ENCODE measurements around the gene MOCOS. TPM values are rescaled to one million over a fixed set of nuclear protein-coding genes. Genes with fewer than 3 reads are reported as not detected.

The MOCOS gene
- total and polyA plus RNA-seq, 2 donors from 2014 or later, result 1.1 to 5.8 TPM

DNA sequence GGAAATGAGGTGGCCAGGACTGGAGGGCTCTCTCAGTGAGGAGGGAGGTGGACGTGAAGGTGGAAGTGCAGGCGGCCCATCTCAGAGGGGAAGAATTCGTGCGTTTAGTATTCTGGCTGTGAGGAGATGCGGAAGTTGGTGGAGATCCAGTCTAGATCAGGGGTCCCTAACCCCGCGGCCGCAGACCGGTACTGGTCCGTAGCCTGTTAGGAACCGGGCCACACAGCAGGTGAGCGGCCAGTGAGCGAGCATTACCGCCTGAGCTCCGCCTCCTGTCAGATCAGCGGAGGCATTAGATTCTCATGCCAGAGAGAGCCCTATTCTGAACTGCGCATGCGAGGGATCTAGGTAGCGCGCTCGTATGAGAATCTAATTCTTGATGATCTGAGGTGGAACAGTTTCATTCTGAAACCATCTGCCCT, 108.6 kb downstream of the MOCOS start:
- intact Hi-C loops (cut with DNase I), result no loop called here
- no peak for DNase-seq
- no peaks in the 10 kb centered on the region for H3K9me3 ChIP-seq (ENCODE audit: control insufficient read depth in 2 of 3, insufficient read depth in 1 of 3, low read length in 3 of 3)
- no peaks in the 10 kb centered on the region for H3K27me3 ChIP-seq (ENCODE audit: control insufficient read depth, insufficient read depth, low read length)
- H3K4me3 ChIP-seq (ENCODE audit: low read length in 3 of 3), result no peak overlapping the region
- TF ChIP-seq, protein P1, sequence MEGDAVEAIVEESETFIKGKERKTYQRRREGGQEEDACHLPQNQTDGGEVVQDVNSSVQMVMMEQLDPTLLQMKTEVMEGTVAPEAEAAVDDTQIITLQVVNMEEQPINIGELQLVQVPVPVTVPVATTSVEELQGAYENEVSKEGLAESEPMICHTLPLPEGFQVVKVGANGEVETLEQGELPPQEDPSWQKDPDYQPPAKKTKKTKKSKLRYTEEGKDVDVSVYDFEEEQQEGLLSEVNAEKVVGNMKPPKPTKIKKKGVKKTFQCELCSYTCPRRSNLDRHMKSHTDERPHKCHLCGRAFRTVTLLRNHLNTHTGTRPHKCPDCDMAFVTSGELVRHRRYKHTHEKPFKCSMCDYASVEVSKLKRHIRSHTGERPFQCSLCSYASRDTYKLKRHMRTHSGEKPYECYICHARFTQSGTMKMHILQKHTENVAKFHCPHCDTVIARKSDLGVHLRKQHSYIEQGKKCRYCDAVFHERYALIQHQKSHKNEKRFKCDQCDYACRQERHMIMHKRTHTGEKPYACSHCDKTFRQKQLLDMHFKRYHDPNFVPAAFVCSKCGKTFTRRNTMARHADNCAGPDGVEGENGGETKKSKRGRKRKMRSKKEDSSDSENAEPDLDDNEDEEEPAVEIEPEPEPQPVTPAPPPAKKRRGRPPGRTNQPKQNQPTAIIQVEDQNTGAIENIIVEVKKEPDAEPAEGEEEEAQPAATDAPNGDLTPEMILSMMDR (IDR thresholded peaks at IDR 0.05; ENCODE audit: borderline replicate concordance, extremely low read depth, insufficient read depth), result no peak
- peaks cover 0 to 3% (median 0%) of the 10 kb centered on the region in 3 donors for H3K4me1 ChIP-seq (ENCODE audit: control insufficient read depth in 2 of 3, insufficient read depth in 2 of 3, low read depth in 1 of 3, low read length in 3 of 3)
- FAIRE-seq, result no peak
- H3K27ac ChIP-seq (ENCODE audit: low read depth in 2 of 2, low read length in 2 of 2), result no peak overlapping the region
- no peak overlapping the region for H3K9ac ChIP-seq (ENCODE audit: low read length in 3 of 3)
- no peaks in the 10 kb centered on the region for H3K36me3 ChIP-seq (ENCODE audit: control insufficient read depth in 2 of 3, insufficient read depth in 3 of 3, low read length in 3 of 3)

DNA sequence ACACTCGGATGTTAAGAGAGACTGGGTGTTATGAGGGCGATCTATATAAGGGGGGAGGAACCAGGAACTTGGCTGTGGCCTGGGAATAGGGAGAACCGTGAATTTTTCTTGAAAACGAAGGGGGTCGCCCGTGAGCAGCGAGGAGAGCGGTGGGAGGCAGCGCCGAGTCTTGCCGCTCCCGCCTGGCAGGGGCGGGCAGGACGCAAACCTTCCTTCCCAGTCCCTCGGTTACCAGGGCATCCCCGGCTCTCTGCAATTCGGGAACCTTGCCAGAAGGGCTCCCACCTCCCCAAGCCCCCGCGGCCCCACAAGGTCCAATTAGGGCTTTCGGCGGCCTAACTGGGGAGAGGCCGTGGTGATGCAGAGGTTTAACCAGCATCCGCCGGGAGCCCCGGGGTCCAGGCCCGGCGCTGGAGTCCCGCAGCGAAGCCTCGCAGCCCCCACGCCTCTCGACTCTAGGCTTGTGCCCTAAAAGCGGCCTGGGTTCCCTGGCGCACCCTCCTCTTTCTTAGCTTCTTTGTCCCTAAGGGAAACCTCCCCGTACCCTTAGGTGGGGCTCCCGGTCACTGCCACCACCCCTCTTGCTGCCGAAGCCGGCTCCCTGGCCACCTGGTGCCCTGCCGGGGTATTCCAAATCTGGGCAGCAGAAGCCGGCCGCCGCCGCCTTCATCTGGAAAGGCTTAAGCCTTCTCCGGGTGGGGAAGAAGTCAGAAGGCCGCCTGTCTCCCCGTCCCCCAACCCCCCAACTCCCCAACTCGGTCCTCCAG, 109.5 kb downstream of the MOCOS start:
- no peak for FAIRE-seq
- DNase-seq, result peak; percentile 86 to 92 (median 90)
- no peaks in the 10 kb centered on the region for H3K9me3 ChIP-seq (ENCODE audit: control insufficient read depth in 2 of 3, insufficient read depth in 1 of 3, low read length in 3 of 3)
- peak overlapping the region; percentile 63 to 79 for H3K27ac ChIP-seq (ENCODE audit: low read depth in 2 of 2, low read length in 2 of 2)
- H3K27me3 ChIP-seq (ENCODE audit: control insufficient read depth, insufficient read depth, low read length), result no peaks in the 10 kb centered on the region
- TF ChIP-seq, protein P1 (IDR thresholded peaks at IDR 0.05; ENCODE audit: borderline replicate concordance, extremely low read depth, insufficient read depth), result peak; percentile 58
- H3K36me3 ChIP-seq (ENCODE audit: control insufficient read depth in 2 of 3, insufficient read depth in 3 of 3, low read length in 3 of 3), result no peaks in the 10 kb centered on the region
- H3K4me1 ChIP-seq (ENCODE audit: control insufficient read depth in 2 of 3, insufficient read depth in 2 of 3, low read depth in 1 of 3, low read length in 3 of 3), result peaks cover 0 to 4% (median 3%) of the 10 kb centered on the region in 3 donors
- peak overlapping the region in 2 of 3 donors; percentile 33 to 55 for H3K9ac ChIP-seq (ENCODE audit: low read length in 3 of 3)
- intact Hi-C loops (cut with DNase I), result no loop called here
- peak overlapping the region; percentile 56 to 62 (median 57) for H3K4me3 ChIP-seq (ENCODE audit: low read length in 3 of 3)

DNA sequence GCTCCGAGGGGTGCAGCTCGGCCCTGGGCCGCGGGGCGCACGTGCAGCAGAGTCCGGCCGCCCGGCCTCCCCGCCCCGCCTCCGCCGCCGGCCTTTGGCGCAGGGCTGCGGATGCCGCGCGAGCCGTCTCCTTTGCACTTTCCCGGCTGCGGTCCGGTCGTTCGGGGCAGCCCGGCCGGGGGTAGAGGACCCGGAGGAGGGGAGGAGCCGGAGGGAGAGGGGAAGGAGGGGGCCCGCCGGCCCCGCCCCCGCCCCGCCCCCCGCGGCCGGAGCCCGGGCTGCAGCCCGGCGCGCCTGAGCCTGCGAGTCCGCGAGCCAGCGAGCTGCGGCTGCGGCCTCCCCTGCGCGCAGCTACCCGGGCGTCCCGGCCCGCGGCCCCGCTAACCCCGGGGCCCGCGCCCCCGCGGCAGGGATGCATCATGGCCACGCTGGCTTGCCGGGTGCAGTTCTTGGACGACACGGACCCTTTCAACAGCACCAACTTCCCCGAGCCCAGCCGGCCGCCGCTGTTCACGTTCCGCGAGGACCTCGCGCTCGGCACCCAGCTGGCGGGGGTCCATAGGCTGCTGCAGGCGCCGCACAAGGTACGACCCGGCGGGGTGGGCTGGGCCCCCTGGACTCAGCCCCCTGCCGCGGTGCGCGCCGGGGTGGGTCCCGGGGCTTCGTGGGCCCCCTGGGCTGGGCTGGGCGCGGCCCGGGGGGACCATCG, 110.3 kb downstream of the MOCOS start, which contains the start of gene FHOD3:
Gene FHOD3 (plus strand): TSS at position 297 of the 709 bp plus-strand sequence. CDS start 123 bp downstream, at position 420.
- DNase-seq (peak; percentile 67 to 92 (median 86)), FAIRE-seq (no peak)
- TF ChIP-seq, protein P1 (IDR thresholded peaks at IDR 0.05; ENCODE audit: borderline replicate concordance, extremely low read depth, insufficient read depth), result no peak
- Histone ChIP-seq H3K27me3 (ENCODE audit: control insufficient read depth, insufficient read depth, low read length) (no peaks in the 10 kb centered on the region), H3K4me1 (ENCODE audit: control insufficient read depth in 2 of 3, insufficient read depth in 2 of 3, low read depth in 1 of 3, low read length in 3 of 3) (peaks cover 0 to 11% (median 11%) of the 10 kb centered on the region in 3 donors), H3K27ac (ENCODE audit: low read depth in 2 of 2, low read length in 2 of 2) (peak within 1 kb of the TSS; percentile 75 to 88), H3K4me3 (ENCODE audit: low read length in 3 of 3) (peak within 1 kb of the TSS; percentile 56 to 65 (median 62)), H3K36me3 (ENCODE audit: control insufficient read depth in 2 of 3, insufficient read depth in 3 of 3, low read length in 3 of 3) (no peaks in the 10 kb centered on the region), H3K9me3 (ENCODE audit: control insufficient read depth in 2 of 3, insufficient read depth in 1 of 3, low read length in 3 of 3) (no peaks in the 10 kb centered on the region), H3K9ac (ENCODE audit: low read length in 3 of 3) (peak within 1 kb of the TSS; percentile 8 to 66 (median 33))
- intact Hi-C loops (cut with DNase I), result no loop called here
